NCI-H187 (cell line): ENCODE results near the gene CD47.

Source experiments
- DNase-seq, 2 experiments: peaks; one replicate each; lab custom pipeline; 2025; lab: John Stamatoyannopoulos, UW

Gene CD47

GRCh38 chr3:108053067-108053466 lies 37.8 kb downstream of the CD47 start:
- no peak for DNase-seq

- DNase-seq: no peak
Measured at GRCh38 chr3:108051005-108051404, 39.8 kb downstream of the CD47 start.

- DNase-seq: no peak
Measured at GRCh38 chr3:108047987-108048386, 42.8 kb downstream of the CD47 start.

GRCh38 chr3:108046247-108046646 lies 44.6 kb downstream of the CD47 start:
- DNase-seq: no peak

- DNase-seq: no peak
Measured at GRCh38 chr3:108044699-108045098, 46.1 kb downstream of the CD47 start.

GRCh38 chr3:108042300-108042699 lies 48.5 kb downstream of the CD47 start:
- DNase-seq: no peak

GRCh38 chr3:108041253-108041652 lies 49.6 kb downstream of the CD47 start:
- no peak for DNase-seq

GRCh38 chr3:108037770-108038169 lies 53.1 kb downstream of the CD47 start:
- DNase-seq: no peak

GRCh38 chr3:108036984-108037741 lies 53.7 kb downstream of the CD47 start:
- DNase-seq: peak in 1 of 2 experiments; percentile 20

- no peak for DNase-seq
Measured at GRCh38 chr3:108036401-108036800, 54.4 kb downstream of the CD47 start.

- no peak for DNase-seq
Measured at GRCh38 chr3:108035751-108036150, 55.1 kb downstream of the CD47 start.

- no peak for DNase-seq
Measured at GRCh38 chr3:108031895-108032294, 58.9 kb downstream of the CD47 start.

GRCh38 chr3:108030960-108031359 lies 59.9 kb downstream of the CD47 start:
- no peak for DNase-seq

GRCh38 chr3:108029466-108029865 lies 61.4 kb downstream of the CD47 start:
- no peak for DNase-seq

GRCh38 chr3:108028896-108029295 lies 61.9 kb downstream of the CD47 start:
- DNase-seq: no peak

GRCh38 chr3:108025177-108025576 lies 65.7 kb downstream of the CD47 start:
- DNase-seq: peak in 1 of 2 experiments; percentile 29

GRCh38 chr3:108024146-108024850 lies 66.5 kb downstream of the CD47 start:
- no peak for DNase-seq

- DNase-seq: peak; percentile 40 to 62
Measured at GRCh38 chr3:108022256-108023150, 68.3 kb downstream of the CD47 start.

- DNase-seq: no peak
Measured at GRCh38 chr3:108021533-108021932, 69.3 kb downstream of the CD47 start.

- no peak for DNase-seq
Measured at GRCh38 chr3:108021131-108021530, 69.7 kb downstream of the CD47 start.

- DNase-seq: no peak
Measured at GRCh38 chr3:108018552-108018951, 72.3 kb downstream of the CD47 start.

- DNase-seq: no peak
Measured at GRCh38 chr3:108017587-108017986, 73.2 kb downstream of the CD47 start.
